HFFc6 (cell line): ENCODE measurements around the gene TRIM9. TPM values are rescaled to one million over a fixed set of nuclear protein-coding genes. Genes with fewer than 3 reads are reported as not detected.
"Not testable (repeated sequence)": the region's sequence is repeated elsewhere in the genome, so short reads cannot be mapped to it uniquely, and the experiment has no call there.

Experiments
- DNase-seq: peaks from one replicate; pipeline ENCODE4 v3.0.0-alpha.2; 2018
- H3K27ac Mint-ChIP-seq: 2 replicates; pipeline ENCODE4 v1.8.0; 2020; ENCODE audit warnings: mild to moderate bottlenecking, mixed read lengths
- H3K27me3 Mint-ChIP-seq: 2 replicates; pipeline ENCODE4 v1.8.0; 2021; ENCODE audit warnings: mild to moderate bottlenecking, moderate library complexity, mixed read lengths; ENCODE audit not compliant: insufficient read depth
- H3K36me3 Mint-ChIP-seq: 2 replicates; pipeline ENCODE4 v1.8.0; 2021; ENCODE audit warnings: low read depth, mixed read lengths
- H3K4me1 Mint-ChIP-seq: 2 replicates; pipeline ENCODE4 v1.8.0; 2020; ENCODE audit warnings: low read depth, mixed read lengths
- H3K4me3 Mint-ChIP-seq: 2 replicates; pipeline ENCODE4 v1.8.0; 2020; ENCODE audit warnings: mild to moderate bottlenecking, moderate library complexity, mixed read lengths
- H3K9me3 Mint-ChIP-seq: 2 replicates; pipeline ENCODE4 v1.8.0; 2020; ENCODE audit warnings: mild to moderate bottlenecking, mixed read lengths
- total RNA-seq, 6 experiments: library from RNA; stranded (reverse); fragmentation: NEBNext Ultra II Directional; extraction: Animal tissue kit (Norgen Biotek cat#: 25700); gene quantifications; 2 replicates in 1 of 6; 3 replicates in 5 of 6; pipeline ENCODE4 v1.2.3, GENCODE V29; 2021
- TF ChIP-seq, protein P1 (sequence below): fragments of 200-600 bp; sonication (generic); IDR thresholded peaks from 2 replicates; pipeline ENCODE4 v1.5.0; 2021; ENCODE audit warnings: antibody characterized with exemption, mild to moderate bottlenecking

The TRIM9 gene
- total RNA-seq, 6 experiments from 2014 or later = 0.05 TPM; not detected in 5

DNA sequence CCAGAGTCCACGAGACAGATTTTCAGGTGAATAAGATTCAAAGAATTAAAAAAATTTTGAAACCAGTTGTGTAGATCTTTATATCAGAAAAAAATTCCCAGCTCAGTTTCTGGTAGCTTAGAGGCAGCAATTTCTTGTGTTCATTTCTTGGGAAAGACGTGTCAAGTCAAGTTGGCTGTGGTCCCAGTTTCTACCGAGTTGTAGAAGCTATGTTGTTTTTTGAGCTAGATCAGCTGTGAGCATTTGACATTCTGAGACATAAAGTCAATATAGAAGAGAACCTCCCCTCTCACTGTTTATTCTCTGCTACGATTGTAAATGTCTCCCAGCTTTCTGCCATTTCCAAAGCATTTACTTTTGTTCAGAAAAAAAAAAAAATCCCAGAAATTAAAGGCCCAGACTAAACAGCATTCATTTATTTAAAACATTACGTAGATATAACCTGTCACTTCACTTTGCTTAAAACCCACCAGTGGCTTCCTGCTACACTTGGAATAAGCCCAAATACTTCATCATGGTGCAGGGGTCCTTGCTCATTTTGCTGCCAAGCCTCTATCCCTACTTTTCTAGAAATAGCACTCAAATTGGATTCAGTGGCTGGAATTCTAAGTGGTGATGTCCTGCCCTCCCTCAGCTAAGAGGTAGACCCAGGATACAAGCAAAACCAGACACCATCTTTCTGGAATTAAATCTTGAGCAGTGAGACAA is 130.1 kb downstream of the TRIM9 start:
- Mint-ChIP-seq H3K27ac (no peak overlapping the region), H3K4me3 (no peak overlapping the region), H3K27me3 (peaks cover 5% of the 10 kb centered on the region; the same call in 1 of the 2 replicates), H3K9me3 (no peaks in the 10 kb centered on the region), H3K4me1 (peaks cover 55% of the 10 kb centered on the region), H3K36me3 (no peaks in the 10 kb centered on the region)
- TF ChIP-seq, protein P1, sequence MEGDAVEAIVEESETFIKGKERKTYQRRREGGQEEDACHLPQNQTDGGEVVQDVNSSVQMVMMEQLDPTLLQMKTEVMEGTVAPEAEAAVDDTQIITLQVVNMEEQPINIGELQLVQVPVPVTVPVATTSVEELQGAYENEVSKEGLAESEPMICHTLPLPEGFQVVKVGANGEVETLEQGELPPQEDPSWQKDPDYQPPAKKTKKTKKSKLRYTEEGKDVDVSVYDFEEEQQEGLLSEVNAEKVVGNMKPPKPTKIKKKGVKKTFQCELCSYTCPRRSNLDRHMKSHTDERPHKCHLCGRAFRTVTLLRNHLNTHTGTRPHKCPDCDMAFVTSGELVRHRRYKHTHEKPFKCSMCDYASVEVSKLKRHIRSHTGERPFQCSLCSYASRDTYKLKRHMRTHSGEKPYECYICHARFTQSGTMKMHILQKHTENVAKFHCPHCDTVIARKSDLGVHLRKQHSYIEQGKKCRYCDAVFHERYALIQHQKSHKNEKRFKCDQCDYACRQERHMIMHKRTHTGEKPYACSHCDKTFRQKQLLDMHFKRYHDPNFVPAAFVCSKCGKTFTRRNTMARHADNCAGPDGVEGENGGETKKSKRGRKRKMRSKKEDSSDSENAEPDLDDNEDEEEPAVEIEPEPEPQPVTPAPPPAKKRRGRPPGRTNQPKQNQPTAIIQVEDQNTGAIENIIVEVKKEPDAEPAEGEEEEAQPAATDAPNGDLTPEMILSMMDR = no peak
- DNase-seq = peak; percentile 79

DNA sequence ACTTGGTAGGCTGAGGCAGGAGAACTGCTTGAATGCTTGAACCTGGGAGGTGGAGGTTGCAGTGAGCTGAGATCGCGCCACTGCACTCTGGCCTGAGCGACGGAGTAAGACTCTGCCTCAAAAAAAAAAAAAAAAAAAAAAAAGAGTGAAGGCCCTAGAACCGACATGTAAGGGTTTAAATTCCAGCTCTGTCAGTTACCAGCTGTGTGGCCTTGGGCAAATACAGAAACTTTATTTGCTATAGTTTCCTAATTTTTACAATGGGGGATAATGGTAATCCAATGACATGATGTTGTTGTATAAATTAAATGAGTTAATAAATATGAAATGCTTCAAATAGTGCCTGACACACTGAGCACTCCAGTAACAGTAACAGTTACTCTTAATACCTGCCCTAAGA is 131.0 kb downstream of the TRIM9 start:
- H3K9me3 Mint-ChIP-seq = no peaks in the 10 kb centered on the region
- DNase-seq = no peak
- no peaks in the 10 kb centered on the region for H3K36me3 Mint-ChIP-seq
- TF ChIP-seq, protein P1 = no peak
- H3K27me3 Mint-ChIP-seq = peaks cover 4% of the 10 kb centered on the region; the same call in 1 of the 2 replicates
- H3K4me3 Mint-ChIP-seq = no peak overlapping the region
- H3K27ac Mint-ChIP-seq = no peak overlapping the region
- peaks cover 57% of the 10 kb centered on the region for H3K4me1 Mint-ChIP-seq

DNA sequence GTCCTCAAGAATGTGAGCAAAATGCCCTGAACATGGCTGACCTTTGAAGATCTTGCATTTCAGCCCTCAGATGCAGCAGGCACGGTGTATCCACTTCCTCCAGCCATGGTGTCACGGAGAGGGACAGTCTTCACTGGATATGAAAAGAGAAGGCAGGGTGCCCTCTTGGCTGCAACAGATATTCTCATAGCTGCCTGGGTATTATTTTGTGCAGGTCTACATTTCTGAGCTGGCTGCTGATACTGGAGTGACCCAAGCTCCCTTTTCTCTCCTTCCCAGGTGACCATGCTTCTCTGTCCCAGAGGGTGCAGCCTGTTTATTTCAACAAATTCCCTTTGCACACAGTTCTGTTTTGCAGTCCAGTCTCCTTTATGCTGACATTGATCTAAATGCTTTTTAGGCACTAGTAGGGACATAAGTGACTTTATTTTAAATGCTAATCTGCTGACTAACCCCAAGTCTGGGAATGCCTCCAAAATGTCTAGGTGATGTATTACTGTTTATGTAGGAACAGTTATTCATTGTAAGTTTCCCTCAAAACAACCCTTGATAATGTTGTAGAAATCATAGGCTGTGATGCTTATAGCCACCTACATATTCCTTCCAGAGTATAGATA is 133.2 kb downstream of the TRIM9 start:
- TF ChIP-seq, protein P1 = no peak
- DNase-seq = peak; percentile 94
- Mint-ChIP-seq H3K4me3 (peak overlapping the region; percentile 38), H3K27me3 (peaks cover 2% of the 10 kb centered on the region; the same call in 1 of the 2 replicates), H3K27ac (peak overlapping the region; percentile 46), H3K9me3 (no peaks in the 10 kb centered on the region), H3K4me1 (peaks cover 57% of the 10 kb centered on the region), H3K36me3 (no peaks in the 10 kb centered on the region)

DNA sequence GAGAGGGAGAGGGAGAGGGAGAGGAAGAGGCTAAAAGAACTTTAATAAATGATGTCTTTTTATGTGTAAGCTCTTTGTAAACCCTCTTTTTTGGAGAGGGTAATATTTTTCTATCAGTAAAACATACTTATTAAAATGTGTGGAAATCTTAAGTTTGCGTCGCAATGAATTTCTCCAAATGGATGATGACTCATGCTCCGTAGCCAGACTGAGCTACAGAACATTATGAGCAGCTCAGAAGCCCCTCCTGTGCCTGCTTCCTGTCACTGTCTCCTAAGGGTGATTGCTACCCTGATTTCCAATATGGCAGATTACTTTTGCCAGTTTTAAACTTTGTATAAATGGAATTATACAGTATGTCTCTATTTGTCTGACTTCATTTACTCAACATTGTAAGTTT is 137.6 kb downstream of the TRIM9 start:
- no peak for DNase-seq
- Mint-ChIP-seq H3K4me1 (peaks cover 45% of the 10 kb centered on the region), H3K9me3 (no peaks in the 10 kb centered on the region), H3K4me3 (no peak overlapping the region), H3K27ac (no peak overlapping the region), H3K36me3 (no peaks in the 10 kb centered on the region), H3K27me3 (no peaks in the 10 kb centered on the region)
- TF ChIP-seq, protein P1 = no peak

DNA sequence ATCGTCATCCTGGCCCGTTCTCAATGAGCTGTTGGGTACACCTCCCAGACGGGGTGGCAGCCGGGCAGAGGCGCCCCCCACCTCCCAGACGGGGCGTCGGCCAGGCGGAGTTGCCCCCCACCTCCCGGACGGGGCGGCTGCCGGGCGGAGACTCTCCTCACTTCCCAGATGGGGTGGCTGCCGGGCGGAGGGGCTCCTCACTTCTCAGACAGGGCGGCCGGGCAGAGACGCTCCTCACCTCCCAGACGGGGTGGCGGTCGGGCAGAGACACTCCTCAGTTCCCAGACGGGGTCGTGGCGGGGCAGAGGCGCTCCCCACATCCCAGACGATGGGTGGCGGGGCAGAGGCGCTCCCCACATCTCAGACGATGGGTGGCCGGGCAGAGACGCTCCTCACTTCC is 138.5 kb downstream of the TRIM9 start:
- H3K4me1 Mint-ChIP-seq = peaks cover 36% of the 10 kb centered on the region
- H3K27me3 Mint-ChIP-seq, H3K27ac Mint-ChIP-seq, H3K9me3 Mint-ChIP-seq, H3K36me3 Mint-ChIP-seq, DNase-seq, H3K4me3 Mint-ChIP-seq: not testable (repeated sequence)

DNA sequence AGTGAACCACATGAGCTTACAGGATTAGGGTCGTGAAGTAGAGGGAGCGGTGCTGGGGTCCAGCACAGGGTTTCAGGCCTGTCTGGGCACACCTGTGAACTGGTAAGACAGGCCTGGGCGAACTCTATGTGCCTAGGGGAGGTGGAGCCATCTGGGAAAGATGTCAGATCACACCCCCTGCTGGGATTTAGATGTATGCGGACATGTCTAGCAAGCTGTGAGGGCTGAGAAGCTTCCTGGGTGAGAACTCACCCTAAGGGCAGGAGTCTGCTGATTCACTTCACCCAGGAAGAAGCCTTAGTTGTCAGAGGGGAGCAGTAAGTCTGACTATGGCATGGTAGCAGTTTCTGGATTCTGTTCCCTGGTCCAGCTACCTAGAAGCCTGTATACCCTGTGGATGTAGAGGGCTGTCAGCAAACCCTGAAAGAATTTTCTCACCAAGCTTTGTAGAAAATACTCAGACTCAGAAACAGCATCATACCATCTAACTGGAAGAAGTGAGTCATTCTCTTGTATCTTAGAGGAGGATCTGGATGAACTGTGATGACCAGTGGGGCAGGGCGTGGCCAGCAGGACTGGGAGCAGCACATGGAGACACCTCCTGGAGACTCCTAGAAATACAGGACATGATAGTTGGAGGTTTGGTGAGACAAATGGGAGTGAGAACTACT is 139.4 kb downstream of the TRIM9 start:
- peak overlapping the region; percentile 81 for H3K4me3 Mint-ChIP-seq
- H3K4me1 Mint-ChIP-seq = peaks cover 27% of the 10 kb centered on the region
- H3K9me3 Mint-ChIP-seq = no peaks in the 10 kb centered on the region
- no peaks in the 10 kb centered on the region for H3K27me3 Mint-ChIP-seq
- no peaks in the 10 kb centered on the region for H3K36me3 Mint-ChIP-seq
- peak overlapping the region; percentile 99 for H3K27ac Mint-ChIP-seq
- peak; percentile 98 for DNase-seq
- TF ChIP-seq, protein P1 = peak; percentile 74
